ENCODE results near the gene SPRYD3.

GRCh38 chr12:53067993-53068770 lies 11.0 kb downstream of the SPRYD3 start:
- TF ChIP-seq CTCF (IDR thresholded peaks at IDR 0.05) (no peak), POLR2A (IDR thresholded peaks at IDR 0.05) (no peak)

Data from lower leg skin (tissue), 3 donors.